ENCODE data around the gene GDF15.

Gene GDF15

DNA sequence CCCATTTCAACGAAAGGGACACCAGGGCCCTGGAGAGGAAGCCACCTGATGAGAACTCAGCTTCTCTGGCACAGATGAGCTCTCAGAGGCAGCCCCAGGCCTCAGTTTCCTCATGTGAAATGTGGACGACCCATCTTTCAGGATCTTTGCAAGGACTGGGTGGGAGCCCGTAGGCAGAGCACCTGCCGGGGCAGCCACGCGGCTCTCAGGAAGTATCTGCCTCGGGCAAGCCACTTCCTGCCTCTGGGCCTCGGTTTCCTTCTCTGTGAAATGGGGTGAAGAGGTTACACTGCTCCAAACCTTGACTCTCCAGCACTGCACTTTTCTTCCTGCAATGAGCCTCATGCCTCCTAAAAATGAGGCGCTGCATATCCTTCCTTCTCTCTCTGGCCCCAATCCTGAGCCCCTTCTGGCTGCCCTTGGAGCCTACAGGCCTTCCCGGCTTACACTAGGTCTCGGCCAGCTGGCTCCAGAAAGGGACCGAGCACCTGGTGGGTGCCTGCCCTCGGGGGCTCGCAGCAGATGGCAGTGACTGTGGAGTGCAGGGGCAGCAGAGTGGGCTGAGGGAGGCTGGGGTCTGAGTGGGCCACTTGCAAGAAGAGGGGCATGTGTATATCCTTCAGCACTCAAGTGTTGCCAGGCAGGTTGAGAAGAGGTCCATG, 36.7 kb downstream of the GDF15 start:
- H3K36me3 ChIP-seq (replicated peaks) = peaks cover 5% of the 10 kb centered on the region
- DNase-seq = no peak
- no peaks in the 10 kb centered on the region for H3K27me3 ChIP-seq (replicated peaks)
- H3K27ac ChIP-seq = no peak overlapping the region
- H3K4me3 ChIP-seq (ENCODE audit: low read depth, low read length) = no peak overlapping the region
- in situ Hi-C loops (cut with HindIII; ENCODE audit: low pct_ligation_motif_present, low sequenced_read_pairs) = no loop called here
- TF ChIP-seq, protein P1, sequence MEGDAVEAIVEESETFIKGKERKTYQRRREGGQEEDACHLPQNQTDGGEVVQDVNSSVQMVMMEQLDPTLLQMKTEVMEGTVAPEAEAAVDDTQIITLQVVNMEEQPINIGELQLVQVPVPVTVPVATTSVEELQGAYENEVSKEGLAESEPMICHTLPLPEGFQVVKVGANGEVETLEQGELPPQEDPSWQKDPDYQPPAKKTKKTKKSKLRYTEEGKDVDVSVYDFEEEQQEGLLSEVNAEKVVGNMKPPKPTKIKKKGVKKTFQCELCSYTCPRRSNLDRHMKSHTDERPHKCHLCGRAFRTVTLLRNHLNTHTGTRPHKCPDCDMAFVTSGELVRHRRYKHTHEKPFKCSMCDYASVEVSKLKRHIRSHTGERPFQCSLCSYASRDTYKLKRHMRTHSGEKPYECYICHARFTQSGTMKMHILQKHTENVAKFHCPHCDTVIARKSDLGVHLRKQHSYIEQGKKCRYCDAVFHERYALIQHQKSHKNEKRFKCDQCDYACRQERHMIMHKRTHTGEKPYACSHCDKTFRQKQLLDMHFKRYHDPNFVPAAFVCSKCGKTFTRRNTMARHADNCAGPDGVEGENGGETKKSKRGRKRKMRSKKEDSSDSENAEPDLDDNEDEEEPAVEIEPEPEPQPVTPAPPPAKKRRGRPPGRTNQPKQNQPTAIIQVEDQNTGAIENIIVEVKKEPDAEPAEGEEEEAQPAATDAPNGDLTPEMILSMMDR (IDR thresholded peaks at IDR 0.05; ENCODE audit: low read depth, low read length, missing control alignments) = no peak

DNA sequence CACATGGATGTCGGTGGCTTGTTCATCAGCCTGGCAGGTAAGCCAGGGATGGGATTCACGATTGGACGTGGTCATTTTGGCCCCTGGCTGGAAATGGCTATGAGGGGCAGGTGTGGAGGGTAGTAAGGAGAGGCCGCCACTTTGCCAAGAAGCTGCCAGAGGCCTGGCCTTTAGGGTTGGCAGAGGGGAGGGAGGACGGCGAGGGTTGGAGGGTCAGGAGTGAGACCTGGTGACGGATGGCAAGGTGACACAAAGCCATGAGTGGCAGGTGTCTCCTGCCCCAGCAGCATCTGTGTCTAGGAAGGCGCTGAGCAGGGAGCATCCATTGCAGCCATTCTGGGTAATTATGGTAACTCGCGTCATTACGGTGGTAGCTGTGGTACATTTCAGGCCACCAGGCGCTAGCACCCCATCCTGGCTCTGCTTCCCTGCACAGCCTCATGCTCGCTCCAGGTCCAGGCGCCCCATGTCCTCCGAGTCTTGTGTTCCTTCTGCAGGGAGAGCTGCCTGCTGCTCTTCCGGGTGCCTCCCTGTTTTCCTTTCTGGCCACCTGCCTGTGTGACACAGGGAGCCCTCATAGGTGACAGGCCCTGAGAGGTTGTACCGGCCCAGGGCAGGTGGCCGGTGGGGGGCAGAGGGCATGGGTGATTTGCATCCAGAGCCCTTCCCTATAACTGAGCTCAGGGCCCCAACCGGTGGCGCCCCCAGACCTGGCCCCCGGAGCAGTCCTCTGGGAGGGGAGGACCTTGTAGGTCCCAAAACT, 37.5 kb downstream of the GDF15 start:
- Histone ChIP-seq H3K4me3 (ENCODE audit: low read depth, low read length) (no peak overlapping the region), H3K27ac (no peak overlapping the region), H3K36me3 (replicated peaks) (peaks cover 5% of the 10 kb centered on the region), H3K27me3 (replicated peaks) (no peaks in the 10 kb centered on the region)
- in situ Hi-C loops (cut with HindIII; ENCODE audit: low pct_ligation_motif_present, low sequenced_read_pairs) = no loop called here
- TF ChIP-seq, protein P1 (IDR thresholded peaks at IDR 0.05; ENCODE audit: low read depth, low read length, missing control alignments) = no peak
- no peak for DNase-seq

DNA sequence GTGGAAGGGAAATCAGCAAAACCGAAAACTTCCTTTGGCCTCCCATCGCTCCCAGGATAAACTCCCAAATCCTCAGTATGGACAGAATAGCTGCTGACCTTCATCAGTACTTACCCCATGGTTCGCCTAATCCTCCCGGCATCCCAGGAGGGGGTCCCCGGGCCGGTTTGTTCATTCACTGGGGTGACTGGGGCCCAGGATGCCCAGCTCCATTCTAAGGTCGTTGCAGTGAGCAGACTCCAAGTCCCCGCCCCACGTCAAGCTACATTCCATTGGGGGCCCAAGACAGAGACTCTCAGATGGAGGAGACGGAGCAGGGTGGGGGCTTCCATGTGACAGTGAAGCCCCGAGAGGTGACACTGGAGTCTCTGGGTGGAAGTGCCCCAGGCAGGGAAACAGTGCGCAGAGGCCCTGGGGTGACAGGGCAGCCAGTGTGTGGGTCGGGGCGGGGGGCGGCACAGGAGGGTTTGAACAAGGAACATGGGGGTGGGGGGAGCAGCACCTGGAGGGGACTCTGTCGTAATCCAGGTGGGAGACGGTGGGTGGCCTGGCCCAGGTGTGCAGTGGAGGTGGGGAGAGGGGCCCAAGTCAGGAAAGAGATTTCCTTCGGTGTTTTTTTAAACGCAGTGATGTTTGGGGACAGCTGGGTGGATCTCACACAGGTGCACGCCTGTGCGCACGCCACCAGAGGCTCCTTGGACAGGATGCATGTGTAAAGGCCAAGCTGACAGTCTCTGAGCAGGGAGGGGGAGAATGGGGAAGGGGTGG, 38.3 kb downstream of the GDF15 start:
- no peak overlapping the region for H3K4me3 ChIP-seq (ENCODE audit: low read depth, low read length)
- no peak for DNase-seq
- peaks cover 5% of the 10 kb centered on the region for H3K36me3 ChIP-seq (replicated peaks)
- TF ChIP-seq, protein P1 (IDR thresholded peaks at IDR 0.05; ENCODE audit: low read depth, low read length, missing control alignments) = no peak
- in situ Hi-C loops (cut with HindIII; ENCODE audit: low pct_ligation_motif_present, low sequenced_read_pairs) = no loop called here
- no peaks in the 10 kb centered on the region for H3K27me3 ChIP-seq (replicated peaks)
- no peak overlapping the region for H3K27ac ChIP-seq

DNA sequence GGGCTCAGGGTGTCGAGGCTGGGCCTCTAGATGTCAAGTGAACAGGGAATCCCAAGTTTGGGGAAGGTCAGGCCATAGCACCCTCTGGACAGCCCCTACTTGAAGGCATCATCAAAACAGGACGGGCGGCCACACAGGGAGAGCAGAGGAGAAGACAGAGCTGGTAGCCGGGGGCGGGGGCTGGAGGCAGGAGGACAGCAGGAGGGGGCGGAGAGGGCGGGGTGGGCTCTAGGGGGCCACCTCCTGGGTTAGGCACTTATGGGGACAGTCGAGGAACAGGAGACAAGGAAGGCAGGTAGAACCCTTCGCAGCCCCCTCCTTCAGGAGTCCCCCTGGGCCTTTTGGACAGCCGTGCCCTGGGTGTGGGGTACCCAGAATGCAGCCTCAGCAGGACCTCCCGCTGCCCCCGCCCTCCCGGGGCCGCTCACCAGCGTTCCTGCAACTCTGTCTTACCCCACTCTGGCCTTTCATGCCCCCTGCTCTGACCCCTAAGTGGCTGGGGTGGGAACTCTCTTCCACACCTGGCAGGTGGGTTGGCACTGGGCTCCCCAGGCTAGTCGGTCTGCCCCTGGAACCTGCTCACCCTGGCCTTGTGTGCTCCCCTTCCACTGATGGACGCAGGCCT, 39.0 kb downstream of the GDF15 start:
- Histone ChIP-seq H3K27ac (no peak overlapping the region), H3K36me3 (replicated peaks) (peaks cover 5% of the 10 kb centered on the region), H3K4me3 (ENCODE audit: low read depth, low read length) (no peak overlapping the region), H3K27me3 (replicated peaks) (no peaks in the 10 kb centered on the region)
- in situ Hi-C loops (cut with HindIII; ENCODE audit: low pct_ligation_motif_present, low sequenced_read_pairs) = no loop called here
- TF ChIP-seq, protein P1 (IDR thresholded peaks at IDR 0.05; ENCODE audit: low read depth, low read length, missing control alignments) = no peak
- DNase-seq = no peak

DNA sequence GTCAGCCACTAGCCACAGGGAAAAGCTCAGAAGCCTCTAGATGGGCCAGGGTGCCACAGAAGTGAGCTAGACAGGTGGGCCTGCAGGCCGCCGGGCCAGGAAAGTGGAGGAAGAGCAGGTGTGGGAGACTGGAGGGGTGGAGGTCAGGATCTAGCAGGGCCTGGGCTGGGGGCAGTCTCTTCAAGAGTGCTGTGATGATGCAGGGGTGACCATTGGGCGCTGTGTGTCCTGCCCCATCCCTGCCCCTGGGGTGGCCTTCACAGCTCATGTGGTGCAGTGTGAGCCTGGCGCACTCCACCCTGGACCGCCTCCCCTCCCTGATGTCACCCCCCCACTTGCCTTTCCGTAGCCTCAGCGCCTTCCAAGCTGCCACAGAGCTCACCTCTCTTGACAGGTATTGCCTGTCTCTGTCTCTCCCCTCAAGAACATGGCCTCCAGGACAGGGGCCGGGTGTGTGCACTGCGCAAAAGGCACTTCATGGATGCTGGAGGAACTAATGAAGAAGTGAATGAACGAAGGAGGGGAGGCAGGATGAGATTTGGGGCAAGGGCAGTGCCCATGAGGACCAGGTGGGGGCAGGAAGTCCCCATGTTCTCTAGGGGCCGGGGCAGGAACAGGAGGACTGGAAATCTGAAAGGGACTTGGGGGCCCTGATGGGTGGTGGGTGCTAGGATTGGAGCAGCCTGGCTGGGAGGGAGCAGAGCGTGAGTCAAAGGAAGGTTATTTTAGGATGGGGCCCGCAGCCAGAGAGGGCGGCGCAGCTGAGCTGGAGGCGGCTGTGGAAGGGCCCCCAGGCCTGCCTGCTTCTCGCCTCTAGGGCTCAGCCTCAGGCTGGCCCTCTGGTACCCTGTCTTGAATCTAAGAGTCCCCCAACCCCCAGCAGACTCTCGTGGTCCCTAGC, 39.8 kb downstream of the GDF15 start:
- TF ChIP-seq, protein P1 (IDR thresholded peaks at IDR 0.05; ENCODE audit: low read depth, low read length, missing control alignments) = peak; percentile 23
- peak; percentile 52 for DNase-seq
- H3K36me3 ChIP-seq (replicated peaks) = peaks cover 5% of the 10 kb centered on the region
- H3K27me3 ChIP-seq (replicated peaks) = no peaks in the 10 kb centered on the region
- in situ Hi-C loops (cut with HindIII; ENCODE audit: low pct_ligation_motif_present, low sequenced_read_pairs) = no loop called here
- no peak overlapping the region for H3K4me3 ChIP-seq (ENCODE audit: low read depth, low read length)
- H3K27ac ChIP-seq = peak overlapping the region; percentile 4
